Measurements from ENCODE around the gene MB21D2.

- TF ChIP-seq EZH2 (IDR thresholded peaks at IDR 0.05) (no peak), CTCF (IDR thresholded peaks at IDR 0.05) (no peak)
Observed at GRCh38 chr3:192864941-192865340, 52.7 kb downstream of the MB21D2 start.
